ENCODE data around the gene TMEM255B. TPM values are rescaled to one million over a fixed set of nuclear protein-coding genes. Genes with fewer than 3 reads are reported as not detected.
A peak's percentile ranks its signal among the peaks of the same experiment; 100 is the strongest.

The TMEM255B gene
- total and polyA plus RNA-seq, 9 of the 15 experiments (the other 6 are each of a cell fraction or from before 2014, with no cell fraction given): 0.01 to 0.75 (median 0.23) TPM

GRCh38 chr13:113748101-113748861, 10.7 kb upstream of the TMEM255B start (continued):
- TF ChIP-seq ZBTB33 (CRISPR knock-in tag; IDR thresholded peaks at IDR 0.05) (peak; percentile 65; the same call in 1 of the 2 replicates), LCOR (CRISPR knock-in tag; IDR thresholded peaks at IDR 0.05) (no peak), MGA (IDR thresholded peaks at IDR 0.05) (peak; percentile 95), MEF2A (IDR thresholded peaks at IDR 0.05; ENCODE audit: control insufficient read depth, low read depth, low read length) (no peak), ZMIZ1 (IDR thresholded peaks at IDR 0.05; ENCODE audit: low read depth in 2 of 2, low read length in 2 of 2) (no peak), USF1 (CRISPR knock-in tag; IDR thresholded peaks at IDR 0.05) (peak; percentile 90)
